Activated CD4-positive, CD25-positive, alpha-beta regulatory T cell treated with anti-CD3 and anti-CD28 coated beads, Interleukin-2, amount 50 U/mL, for 72 hours (primary cell): ENCODE measurements around the gene TCOF1.
A peak's percentile ranks its signal among the peaks of the same experiment; 100 is the strongest.

Source experiments
- DNase-seq: peaks from one replicate; pipeline ENCODE4 v3.0.0; 2021

TCOF1 gene

GRCh38 chr5:150326707-150327106 is 30.8 kb upstream of the TCOF1 start:
- DNase-seq, result no peak

- no peak for DNase-seq
Observed at GRCh38 chr5:150327139-150327538, 30.4 kb upstream of the TCOF1 start.

- no peak for DNase-seq
Observed at GRCh38 chr5:150328515-150328914, 29.0 kb upstream of the TCOF1 start.

GRCh38 chr5:150329038-150329437 is 28.5 kb upstream of the TCOF1 start:
- DNase-seq, result no peak

- no peak for DNase-seq
Observed at GRCh38 chr5:150329881-150330876, 27.3 kb upstream of the TCOF1 start.

GRCh38 chr5:150333400-150333799 is 24.1 kb upstream of the TCOF1 start:
- no peak for DNase-seq

GRCh38 chr5:150335778-150336177 is 21.7 kb upstream of the TCOF1 start:
- DNase-seq, result no peak

- DNase-seq, result no peak
Observed at GRCh38 chr5:150338546-150338945, 19.0 kb upstream of the TCOF1 start.

- DNase-seq, result no peak
Observed at GRCh38 chr5:150339165-150339564, 18.3 kb upstream of the TCOF1 start.

GRCh38 chr5:150339841-150340240 is 17.7 kb upstream of the TCOF1 start:
- no peak for DNase-seq

GRCh38 chr5:150340614-150341255 is 16.8 kb upstream of the TCOF1 start:
- no peak for DNase-seq

- DNase-seq, result no peak
Observed at GRCh38 chr5:150341331-150341730, 16.2 kb upstream of the TCOF1 start.

GRCh38 chr5:150341989-150342388 is 15.5 kb upstream of the TCOF1 start:
- DNase-seq, result no peak

- no peak for DNase-seq
Observed at GRCh38 chr5:150342583-150342982, 14.9 kb upstream of the TCOF1 start.

- no peak for DNase-seq
Observed at GRCh38 chr5:150343994-150344631, 13.4 kb upstream of the TCOF1 start.

- DNase-seq, result no peak
Observed at GRCh38 chr5:150345716-150346115, 11.8 kb upstream of the TCOF1 start.

- DNase-seq, result no peak
Observed at GRCh38 chr5:150346592-150346991, 10.9 kb upstream of the TCOF1 start.

GRCh38 chr5:150347003-150347402 is 10.5 kb upstream of the TCOF1 start:
- no peak for DNase-seq

GRCh38 chr5:150347451-150347850 is 10.0 kb upstream of the TCOF1 start:
- no peak for DNase-seq

GRCh38 chr5:150349681-150350275 is 7.7 kb upstream of the TCOF1 start:
- no peak for DNase-seq

- peak; percentile 50 for DNase-seq
Observed at GRCh38 chr5:150350524-150351344, 6.8 kb upstream of the TCOF1 start.
